HG02885 (cell line): ENCODE data around the gene CYSTM1.

ENCODE experiments used
- ATAC-seq: cut with Tn5 transposase; IDR thresholded peaks from one replicate; pipeline ENCODE4 v1.9.1; 2021; ENCODE audit warnings: mild to moderate bottlenecking; ENCODE audit not compliant: unreplicated experiment, poor library complexity

The CYSTM1 gene

DNA sequence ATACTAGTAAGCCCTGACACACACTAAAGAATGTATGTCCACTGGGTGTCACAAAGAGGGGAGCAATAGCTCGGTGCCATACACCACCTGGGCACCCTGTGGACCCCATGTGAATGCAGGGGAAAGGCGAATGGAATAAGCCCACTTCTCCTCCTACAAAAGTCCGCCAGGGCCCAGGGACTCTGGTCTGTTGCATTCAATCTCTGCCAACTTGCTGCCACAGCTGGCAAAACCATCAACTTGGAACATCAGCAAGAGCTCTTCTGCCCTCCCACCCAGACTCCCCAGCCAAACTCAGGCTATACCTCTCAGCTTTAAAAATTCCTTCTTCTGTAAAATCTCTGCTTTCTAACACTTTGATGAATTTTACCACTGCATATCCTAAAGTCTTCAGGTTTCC, 73.4 kb downstream of the CYSTM1 start:
- ATAC-seq: no peak

DNA sequence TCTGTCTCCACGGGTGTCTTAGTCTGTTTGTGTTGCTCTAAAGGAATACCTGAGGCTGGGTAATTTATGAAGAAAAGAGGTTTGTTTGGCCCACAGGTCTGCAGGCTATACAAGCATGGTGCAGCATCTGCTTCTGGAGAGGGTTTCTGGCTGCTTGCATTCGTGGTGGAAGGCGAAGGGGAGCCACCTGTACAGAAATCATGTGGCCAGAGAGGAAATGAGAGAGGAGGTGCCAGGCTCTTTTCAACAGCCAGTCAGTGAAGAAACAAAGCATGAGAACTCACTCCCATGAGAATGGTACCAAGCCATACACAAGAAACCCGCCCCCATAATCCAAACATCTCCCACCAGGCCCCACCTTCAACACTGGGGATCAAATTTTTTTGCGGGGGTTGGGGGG, 74.5 kb downstream of the CYSTM1 start:
- ATAC-seq: no peak

DNA sequence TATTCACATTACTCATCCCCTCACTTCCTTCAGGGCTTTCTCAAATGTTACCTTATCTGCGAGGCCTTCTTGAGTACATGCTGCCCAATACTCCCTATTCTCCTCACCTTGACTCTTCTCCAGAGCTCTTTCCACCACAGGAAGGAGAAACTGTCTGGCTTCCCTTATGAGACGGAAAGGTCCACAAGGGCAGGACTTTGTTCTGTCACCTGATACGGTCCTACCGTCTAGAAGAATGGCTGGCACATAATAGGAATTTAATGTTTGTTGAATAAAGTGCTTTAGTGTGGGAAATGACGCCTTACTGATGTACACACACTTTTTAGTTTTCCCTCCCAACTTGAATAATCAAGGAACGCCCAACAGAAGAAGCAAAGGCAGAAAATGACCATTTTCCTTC, 75.4 kb downstream of the CYSTM1 start:
- ATAC-seq: no peak

DNA sequence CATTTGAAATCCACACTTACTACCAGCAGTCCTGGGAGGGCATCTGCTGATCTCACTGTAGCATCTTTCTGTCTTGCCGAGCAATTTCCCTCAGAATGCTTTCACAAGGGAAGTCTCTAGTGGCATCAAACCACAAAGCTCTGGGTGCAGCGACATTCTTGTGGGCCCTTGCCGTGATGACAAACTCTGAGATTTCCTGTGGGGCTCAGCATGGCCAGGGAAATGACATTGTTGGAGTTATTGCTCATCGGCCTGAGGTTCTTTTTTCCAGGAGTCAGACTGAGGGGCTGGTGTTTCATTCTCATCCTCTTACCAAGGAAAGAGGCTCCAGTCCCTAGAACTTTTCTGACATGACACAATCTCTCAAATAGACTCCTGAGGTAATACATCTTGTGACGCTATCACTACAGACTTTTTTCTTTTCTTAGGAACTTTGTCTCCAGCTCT, 76.6 kb downstream of the CYSTM1 start:
- no peak for ATAC-seq

DNA sequence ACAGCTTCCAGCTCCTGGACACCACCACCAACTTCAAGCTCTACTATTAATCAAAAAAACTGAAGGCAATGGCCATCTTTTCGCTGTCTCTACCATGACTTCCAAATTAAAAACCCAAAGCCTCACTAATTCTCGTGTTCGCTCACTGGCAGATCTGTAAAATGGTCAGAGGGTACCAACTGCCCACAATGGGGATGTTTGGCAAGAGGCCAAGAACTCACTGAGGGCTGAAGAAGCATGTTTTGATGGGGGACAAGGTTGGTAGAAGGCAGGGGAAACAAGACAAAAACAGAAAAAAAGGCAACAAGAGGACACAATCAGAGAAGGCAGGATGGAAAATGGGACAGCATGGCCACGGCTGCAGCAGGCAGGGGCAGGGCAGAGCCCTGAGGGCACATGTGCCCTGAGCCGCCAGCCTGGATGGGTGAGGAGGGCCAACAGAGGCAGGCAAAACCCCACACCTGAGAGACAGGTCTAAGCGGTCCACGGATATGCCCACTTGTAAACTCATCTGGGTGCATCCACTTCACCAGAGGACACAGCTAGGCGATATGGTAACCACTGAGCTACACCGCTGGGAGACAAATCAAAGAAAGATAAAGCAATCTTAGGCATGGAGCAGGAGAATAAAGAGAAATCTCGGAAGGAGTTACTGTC, 77.6 kb downstream of the CYSTM1 start:
- ATAC-seq: no peak

DNA sequence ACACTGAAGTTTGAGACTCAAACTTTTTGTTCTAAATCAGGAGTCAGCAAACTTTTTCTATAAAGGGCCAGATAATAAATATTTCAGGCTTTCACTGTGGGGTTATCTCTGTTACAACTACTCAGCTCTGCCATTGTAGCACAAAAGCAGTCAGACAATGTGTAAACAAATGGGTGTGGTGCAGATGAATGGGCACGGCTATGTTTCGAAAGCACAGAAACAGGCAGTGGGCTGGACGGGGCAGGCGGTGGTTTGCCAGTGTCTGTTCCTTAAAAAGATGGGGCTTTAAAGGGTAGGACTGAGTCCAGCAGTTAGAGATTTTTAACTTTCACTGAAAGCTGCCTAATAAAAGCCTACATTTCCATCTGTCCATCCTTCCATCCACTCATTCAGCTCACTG, 79.0 kb downstream of the CYSTM1 start:
- no peak for ATAC-seq

DNA sequence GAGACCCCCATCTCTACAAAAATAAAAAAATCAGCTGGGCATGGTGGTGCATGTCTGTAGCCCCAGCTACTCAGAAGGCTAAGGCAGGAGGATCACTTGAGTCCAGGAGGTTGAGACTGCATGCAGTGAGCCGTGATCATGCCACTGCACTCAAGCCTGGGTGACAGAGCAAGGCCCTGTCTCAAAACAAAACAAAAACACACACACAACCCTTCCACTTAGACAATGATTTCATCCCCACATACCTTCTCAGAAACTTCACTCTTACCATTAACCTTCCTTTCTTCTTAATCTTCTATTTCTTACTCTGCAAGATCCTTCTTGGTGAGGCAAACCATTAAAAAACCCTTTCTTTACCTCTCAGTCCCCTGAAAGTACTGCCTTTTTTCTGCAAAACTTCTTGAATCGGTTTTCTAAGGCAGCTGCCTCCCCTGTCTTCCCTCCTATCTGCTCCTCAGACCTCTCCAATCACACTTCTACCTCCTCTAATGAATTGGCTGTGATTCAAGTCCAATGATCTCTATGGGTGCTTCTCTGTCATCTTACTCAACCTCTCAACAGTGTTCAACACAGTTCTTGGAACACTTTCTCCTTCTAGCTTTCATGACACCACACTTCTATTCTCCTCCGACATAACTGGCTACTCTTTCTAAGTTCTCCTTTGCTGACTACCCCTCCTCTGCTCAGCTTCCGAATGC, 80.6 kb downstream of the CYSTM1 start:
- no peak for ATAC-seq

DNA sequence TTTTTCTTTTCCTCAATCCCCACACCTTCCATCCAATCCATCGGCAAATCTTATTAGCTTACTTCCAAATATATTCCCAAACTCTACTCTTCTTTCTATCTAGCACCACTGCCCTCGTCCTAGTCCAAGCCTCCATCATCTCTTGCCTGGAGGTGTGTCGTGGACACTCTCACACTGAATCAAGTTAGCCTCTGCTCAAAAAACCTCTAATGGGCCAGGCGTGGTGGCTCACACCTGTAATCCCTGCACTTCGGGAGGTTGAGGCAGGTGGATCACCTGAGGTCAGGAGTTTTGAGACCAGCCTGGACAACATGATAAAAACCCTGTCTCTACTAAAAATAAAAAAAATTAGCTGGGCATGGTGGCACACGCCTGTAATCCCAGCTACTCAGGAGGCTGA, 81.7 kb downstream of the CYSTM1 start:
- no peak for ATAC-seq

DNA sequence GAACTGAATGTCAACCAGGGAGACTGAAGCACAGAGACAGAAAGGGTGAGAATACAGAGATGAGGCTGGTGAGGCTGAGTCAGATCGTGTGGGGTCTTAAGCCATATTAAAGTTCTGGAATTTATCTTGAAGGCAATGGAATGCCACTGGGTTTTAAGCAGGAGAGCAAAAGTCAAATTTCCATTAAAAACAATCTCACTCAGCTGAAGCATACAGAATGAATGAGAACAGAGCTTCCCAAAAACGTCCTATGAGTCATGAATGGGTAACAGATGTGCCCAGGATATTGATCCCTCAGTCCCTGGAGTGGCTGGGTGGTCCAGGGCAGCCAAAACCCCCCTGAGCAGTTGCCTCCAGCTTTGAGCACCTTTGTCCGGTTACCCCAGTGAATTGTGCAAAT, 83.0 kb downstream of the CYSTM1 start:
- ATAC-seq: no peak

DNA sequence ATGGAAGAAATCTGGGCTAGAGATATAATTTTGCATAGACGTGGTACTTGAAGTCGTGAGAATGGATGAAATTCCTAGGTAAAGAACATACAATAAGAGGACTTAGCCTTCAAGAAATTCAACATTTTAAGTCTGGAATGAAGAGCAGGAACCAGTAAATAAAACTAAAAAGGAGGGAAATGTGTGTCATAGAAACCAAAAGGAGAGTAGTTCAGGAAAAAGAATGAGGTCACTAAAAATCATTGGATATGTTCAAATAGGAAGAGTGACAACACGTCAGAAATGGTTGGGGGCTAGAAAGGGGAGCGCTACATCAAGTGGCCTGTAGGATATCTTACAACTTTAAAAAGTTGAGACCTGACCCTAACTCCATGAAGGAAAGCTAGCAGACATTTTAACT, 83.9 kb downstream of the CYSTM1 start:
- no peak for ATAC-seq

DNA sequence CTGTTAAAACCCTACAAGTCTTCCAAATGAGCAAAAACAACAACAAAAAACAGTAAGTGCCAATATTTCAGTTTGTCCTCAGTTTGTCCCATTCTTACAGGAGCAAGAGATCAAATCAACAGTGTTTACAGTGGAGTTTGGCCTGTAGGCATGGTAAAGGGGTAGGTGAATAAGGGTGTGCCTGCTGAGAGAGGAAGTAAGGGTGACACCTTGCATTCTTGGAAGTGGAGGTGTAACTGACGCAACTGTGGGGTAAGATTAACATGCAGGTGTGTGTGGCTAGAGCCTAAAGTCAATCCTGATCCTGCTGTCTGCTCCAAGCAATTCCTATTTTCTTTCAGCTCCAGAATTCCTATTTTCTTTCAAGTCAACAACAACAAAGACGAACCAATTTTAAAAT, 84.5 kb downstream of the CYSTM1 start:
- ATAC-seq: no peak

DNA sequence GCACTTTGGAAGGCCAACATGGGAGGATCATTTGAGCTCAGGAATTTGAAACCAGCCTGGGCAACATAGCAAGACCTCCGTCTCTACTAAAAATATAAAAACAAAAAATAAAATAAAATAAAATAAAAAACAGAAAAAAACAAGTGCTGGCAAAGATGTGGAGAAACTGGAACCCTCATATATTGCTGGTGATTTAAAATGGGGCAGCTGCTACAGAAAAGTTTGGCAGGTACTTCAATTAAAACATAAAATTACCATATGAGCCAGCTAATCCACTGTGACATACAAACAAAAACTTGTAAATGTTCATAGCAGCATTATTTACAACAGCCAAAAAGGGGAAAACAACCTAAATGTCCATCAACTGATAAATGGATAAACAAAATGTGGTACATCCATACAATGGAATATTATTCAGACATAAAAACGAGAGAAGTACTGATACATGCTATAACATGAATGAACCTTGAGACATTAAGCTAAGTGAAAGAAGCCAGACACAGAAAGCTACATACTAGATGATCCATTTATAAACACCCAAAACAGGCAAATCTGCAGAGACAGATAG, 85.2 kb downstream of the CYSTM1 start:
- ATAC-seq: no peak

DNA sequence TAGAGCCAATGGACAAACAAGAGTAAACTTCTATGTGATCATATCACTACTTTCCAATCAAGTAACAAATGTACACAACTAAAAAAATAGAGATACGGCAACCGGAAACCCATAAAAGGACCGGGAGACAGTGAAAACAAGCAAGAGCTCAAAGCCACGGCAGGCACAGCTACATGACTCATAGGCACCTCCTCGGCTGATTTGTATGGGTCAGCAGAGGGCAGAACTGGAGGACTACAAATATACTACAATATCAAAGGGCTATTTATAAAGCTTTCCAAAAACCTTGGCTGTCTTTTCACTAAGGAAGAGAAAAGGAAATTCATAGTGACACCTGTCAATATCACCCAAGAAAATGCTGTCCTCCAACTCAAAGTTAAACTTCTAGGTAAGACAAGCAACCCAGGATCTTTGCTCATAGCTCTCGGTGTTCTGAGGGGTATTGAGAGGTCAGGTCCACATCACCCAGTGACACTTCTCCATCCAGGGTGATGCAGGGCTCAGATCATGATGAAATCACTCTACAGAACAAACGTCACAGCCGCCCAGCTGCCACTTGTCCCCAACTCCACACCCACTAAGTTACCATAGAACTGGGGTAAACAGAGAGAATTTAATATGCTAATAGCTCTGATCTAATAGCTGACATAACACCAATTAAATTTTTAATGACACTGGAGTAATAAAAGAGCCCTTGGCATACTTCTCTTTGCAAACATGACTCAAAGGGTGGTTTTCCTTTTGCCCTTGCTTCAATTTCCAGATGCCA, 86.6 kb downstream of the CYSTM1 start:
- ATAC-seq: no peak

DNA sequence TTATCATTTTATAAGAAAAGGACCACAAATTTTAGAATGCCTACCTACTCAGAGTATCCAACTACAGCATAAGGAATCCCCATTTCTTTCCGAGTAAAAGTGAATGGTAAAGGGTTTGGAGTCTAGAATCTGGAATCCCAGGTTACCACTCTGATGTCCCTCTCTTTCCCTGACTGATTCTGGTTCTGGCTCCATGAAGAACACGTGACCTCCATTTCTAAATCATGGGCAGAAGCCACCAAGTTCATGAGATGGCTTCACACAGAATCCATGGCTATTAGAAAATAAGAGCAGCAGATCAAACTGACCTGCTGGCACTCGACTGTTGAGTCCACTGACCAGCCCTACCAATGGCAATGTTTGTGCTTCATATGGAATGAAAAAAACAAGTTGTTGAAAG, 87.2 kb downstream of the CYSTM1 start:
- no peak for ATAC-seq

DNA sequence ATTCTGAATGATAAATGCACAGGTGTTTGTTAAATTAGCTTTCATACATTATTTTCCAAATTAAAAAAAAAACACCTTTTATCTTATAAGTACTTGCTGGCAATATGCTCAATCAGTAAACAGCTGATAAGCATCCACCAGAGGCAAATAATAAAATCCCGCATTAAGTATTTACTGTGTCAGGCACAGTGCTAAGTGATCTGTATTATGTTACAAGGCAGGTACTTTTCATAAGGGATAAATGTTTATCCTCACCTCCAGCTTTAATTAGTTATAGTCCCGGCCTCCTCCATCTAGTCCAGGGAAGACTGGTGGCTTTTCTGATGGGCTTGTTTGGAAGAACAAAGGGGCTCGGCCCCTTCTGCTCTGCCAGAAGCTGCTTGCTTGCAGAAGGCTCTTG, 87.9 kb downstream of the CYSTM1 start:
- no peak for ATAC-seq

DNA sequence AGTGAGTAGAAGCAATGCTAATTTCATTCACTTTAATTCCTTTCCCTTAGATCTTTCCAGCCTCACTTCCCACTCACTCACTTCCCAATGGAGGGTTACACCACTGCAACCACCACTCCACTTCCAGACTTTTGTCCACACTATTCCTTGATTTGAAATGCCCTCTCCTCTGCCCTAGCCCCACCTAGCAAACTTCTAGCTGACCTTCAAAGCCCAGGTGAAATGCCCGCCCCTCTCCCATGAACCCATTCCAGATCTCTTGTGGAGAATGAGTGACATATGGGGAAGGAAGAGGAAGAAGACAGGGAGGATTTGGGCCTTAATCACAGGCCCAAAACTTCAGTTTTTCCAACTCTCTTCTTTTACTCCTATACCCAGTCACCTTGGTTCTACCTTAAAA, 90.9 kb downstream of the CYSTM1 start:
- ATAC-seq: no peak

DNA sequence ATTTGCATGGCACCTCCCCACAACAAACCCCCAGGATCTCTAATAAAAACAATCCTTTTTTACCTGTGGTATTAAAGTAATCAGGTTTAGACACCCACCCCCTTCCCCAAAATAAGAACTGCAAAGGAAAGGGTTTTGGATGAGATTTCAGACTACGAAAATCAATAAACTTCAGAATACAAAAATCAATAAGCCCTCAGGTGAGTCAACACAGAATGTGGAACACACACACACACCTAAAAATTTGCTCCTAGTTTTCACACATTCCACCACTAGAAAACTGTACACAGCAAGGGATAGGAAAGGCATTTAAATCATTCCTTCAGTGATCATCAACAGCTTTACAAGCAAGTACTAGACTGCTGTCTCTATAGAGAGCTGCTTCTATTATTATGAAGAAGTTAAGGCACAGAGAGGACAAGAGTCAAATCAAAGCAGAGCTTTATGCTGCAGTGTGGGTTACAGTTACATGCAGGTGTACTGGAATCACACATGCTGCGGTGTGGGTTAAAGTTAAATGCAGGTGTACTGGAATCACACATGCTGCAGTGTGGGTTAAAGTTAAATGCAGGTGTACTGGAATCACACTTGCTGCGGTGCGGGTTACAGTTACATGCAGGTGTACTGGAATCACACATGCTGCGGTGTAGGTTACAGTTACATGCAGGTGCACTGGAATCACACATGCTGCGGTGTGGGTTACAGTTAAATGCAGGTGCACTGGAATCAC, 91.6 kb downstream of the CYSTM1 start:
- ATAC-seq: no peak

DNA sequence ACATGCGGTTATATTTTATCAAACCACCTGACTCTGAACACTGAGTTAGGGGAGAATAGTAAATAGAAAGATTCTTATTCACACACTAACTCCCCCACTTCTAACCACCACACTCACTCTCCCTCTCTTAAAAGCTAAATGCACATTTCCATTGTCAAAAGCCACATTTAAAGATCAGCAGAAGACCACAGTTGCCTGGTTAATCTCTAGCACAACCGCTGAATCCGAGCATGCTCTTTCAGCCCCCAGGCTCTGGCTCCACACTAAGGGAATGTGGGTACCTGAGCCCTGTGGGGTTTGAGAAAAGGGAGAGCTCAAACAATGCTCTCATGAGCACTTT, 92.2 kb downstream of the CYSTM1 start:
- no peak for ATAC-seq

DNA sequence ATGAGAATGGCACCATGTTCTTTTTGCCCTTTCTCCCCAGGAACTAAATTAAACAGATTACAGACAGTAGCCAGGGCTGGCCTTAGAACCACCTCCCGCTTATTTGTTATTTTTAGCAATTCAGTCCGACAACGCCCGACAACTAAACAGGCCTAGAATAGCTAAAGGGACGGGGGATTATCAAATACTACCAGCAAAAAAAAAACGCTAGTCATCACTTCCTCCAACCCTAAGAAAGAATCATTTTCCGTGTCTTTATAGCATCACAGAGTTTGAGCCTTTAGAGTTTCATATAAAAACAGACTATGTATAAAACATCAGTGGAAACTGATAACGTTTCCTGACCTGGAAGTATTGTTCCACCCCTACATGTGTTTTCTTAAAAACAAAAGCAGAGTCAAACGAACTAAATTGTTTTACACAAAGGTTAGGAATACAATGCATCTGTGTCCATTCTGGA, 92.6 kb downstream of the CYSTM1 start:
- no peak for ATAC-seq

DNA sequence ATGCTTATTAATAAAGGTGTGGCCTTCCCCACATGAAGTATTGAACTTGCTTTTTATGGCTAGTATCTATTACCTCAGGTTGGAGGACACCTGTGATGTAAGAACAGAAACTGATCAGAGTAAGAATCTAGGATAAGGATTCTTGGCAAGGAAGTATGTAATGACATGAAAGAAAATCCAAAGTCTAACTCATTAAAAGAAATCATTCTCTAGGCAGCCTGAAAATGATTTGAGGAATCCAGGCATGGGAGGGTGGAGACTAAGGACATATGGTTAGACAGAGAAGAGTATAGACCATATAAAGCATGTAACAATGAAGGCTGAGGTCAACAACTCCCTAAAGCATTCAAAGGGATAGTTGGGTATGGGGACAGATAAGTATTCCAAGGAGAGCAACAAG, 95.0 kb downstream of the CYSTM1 start:
- no peak for ATAC-seq
